Measurements from ENCODE around the gene HSD11B2. TPM values are rescaled to one million over a fixed set of nuclear protein-coding genes. Genes with fewer than 3 reads are reported as not detected.

HSD11B2 gene
- total and polyA plus RNA-seq, 10 of the 15 experiments (the other 5 are each of a cell fraction or from before 2014, with no cell fraction given), result 0.09 to 0.34 (median 0.21) TPM; not detected in 2

DNA sequence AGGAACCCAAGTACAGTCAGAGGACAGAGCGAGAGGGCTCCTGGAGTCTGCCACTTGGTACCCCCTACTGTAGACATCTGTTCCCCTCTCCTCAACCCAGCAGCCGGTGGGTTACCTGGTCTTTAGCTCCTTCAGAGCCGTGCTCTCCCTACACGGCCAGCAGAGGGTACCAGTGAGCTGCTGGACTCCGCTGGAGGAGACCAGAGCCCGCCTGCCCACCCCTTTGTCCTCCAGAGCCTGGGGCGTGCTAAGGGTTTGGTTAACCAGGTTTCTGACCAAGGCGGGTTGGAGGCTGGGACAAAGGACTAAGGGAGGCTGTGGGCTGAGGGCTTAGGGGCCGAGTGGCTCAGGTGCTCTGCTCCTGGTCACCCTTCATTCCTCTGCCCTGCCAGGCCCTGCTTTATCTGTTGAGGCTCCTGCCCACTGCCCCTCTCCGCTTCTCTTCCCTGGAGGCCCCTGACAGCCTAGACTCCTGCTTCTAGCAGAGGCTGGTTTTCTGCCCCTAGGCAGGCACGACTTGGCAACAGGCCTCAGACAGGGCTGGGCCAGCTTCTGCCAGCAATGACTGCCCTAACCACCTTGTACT, 2.7 kb upstream of the HSD11B2 start:
- FAIRE-seq, result no peak

More for the DNA sequence above, 2.7 kb upstream of the HSD11B2 start:
- CTCF ChIA-PET, result interaction anchor here (0.6 to 5.6 kb wide), 33 partner anchors 8 to 346 kb away, joined by 3 to 84 read pairs (median 4); partner anchors contain the start of genes ATP6V0D1, CARMIL2 and ZDHHC1
- H3K27me3 ChIP-seq (replicated peaks in 1 of 2; ENCODE audit: control insufficient read depth in 2 of 2, insufficient read depth in 2 of 2, low read length in 1 of 2), result peaks cover 12 to 15% of the 10 kb centered on the region in 2 experiments
- ATAC-seq (peak; percentile 88), DNase-seq (ENCODE audit: low read depth, low spot score) (no peak)
- peaks cover 4% of the 10 kb centered on the region; the same call in 1 of the 2 replicates for H3K4me1 ChIP-seq (ENCODE audit: control insufficient read depth, insufficient read depth, low read length)
- SMC1A ChIA-PET (ENCODE audit: uncharacterized antibody, unreplicated experiment), result interaction anchor here (0.6 to 2.8 kb wide), 15 partner anchors 10 to 88 kb away, joined by 3 to 19 read pairs (median 4); partner anchors contain the start of genes ATP6V0D1 and ZDHHC1
- H2AFZ ChIP-seq (ENCODE audit: control insufficient read depth, low read depth, low read length), result no peak overlapping the region
- POLR2A ChIA-PET, result interaction anchor here (1.5 kb wide), 1 partner anchor 37 kb away, joined by 4 read pairs; no protein-coding TSS in a partner anchor
- no peak overlapping the region for H3K27ac ChIP-seq (ENCODE audit: control insufficient read depth, insufficient read depth)
- WGBS (ENCODE audit: insufficient coverage, insufficient replicate concordance, low lambda C conversion rate, missing lambda C conversion rate), result 9% methylated on average over 11 of the region's 11 CpGs
- H3K79me2 ChIP-seq (ENCODE audit: control insufficient read depth, insufficient read depth, low read length), result no peaks in the 10 kb centered on the region
- H3K4me3 ChIP-seq, result no peak overlapping the region
- RAD21 ChIA-PET (ENCODE audit: unreplicated experiment), result interaction anchor here (0.6 to 3.1 kb wide), 23 partner anchors 9 to 181 kb away, joined by 3 to 31 read pairs (median 4); partner anchors contain the start of genes ATP6V0D1 and FHOD1
- H3K4me2 ChIP-seq (ENCODE audit: control insufficient read depth, insufficient read depth), result no peak overlapping the region
- in situ Hi-C loops (cut with MboI), result no loop called here
- intact Hi-C loops (cut with micrococcal nuclease; ENCODE audit: unreplicated experiment), result loop anchor here (1.0 kb wide), 3 partner anchors 19 to 86 kb away; no protein-coding TSS in a partner anchor
- BruUV-seq (replicated peaks), result no TSS peak
- TF ChIP-seq, protein P1, sequence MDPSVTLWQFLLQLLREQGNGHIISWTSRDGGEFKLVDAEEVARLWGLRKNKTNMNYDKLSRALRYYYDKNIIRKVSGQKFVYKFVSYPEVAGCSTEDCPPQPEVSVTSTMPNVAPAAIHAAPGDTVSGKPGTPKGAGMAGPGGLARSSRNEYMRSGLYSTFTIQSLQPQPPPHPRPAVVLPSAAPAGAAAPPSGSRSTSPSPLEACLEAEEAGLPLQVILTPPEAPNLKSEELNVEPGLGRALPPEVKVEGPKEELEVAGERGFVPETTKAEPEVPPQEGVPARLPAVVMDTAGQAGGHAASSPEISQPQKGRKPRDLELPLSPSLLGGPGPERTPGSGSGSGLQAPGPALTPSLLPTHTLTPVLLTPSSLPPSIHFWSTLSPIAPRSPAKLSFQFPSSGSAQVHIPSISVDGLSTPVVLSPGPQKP (IDR thresholded peaks at IDR 0.05; ENCODE audit: low read depth, low read length), result no peak
- peak; percentile 81; the same call in 1 of the 2 replicates for TF ChIP-seq SMC3 (IDR thresholded peaks at IDR 0.05; ENCODE audit: borderline replicate concordance, low read length)
- TF ChIP-seq SUPT20H (IDR thresholded peaks at IDR 0.05; ENCODE audit: borderline replicate concordance, control insufficient read depth, low read depth, low read length), result no peak
- peak; percentile 72 for TF ChIP-seq RAD21 (IDR thresholded peaks at IDR 0.05; ENCODE audit: insufficient read depth, low read depth, low read length)
- 0 out of 2 replicates have a peak, but pooled peaks have one; percentile 58 for TF ChIP-seq YY1 (IDR thresholded peaks at IDR 0.05; ENCODE audit: low read depth, low read length)
- TF ChIP-seq, protein P2, sequence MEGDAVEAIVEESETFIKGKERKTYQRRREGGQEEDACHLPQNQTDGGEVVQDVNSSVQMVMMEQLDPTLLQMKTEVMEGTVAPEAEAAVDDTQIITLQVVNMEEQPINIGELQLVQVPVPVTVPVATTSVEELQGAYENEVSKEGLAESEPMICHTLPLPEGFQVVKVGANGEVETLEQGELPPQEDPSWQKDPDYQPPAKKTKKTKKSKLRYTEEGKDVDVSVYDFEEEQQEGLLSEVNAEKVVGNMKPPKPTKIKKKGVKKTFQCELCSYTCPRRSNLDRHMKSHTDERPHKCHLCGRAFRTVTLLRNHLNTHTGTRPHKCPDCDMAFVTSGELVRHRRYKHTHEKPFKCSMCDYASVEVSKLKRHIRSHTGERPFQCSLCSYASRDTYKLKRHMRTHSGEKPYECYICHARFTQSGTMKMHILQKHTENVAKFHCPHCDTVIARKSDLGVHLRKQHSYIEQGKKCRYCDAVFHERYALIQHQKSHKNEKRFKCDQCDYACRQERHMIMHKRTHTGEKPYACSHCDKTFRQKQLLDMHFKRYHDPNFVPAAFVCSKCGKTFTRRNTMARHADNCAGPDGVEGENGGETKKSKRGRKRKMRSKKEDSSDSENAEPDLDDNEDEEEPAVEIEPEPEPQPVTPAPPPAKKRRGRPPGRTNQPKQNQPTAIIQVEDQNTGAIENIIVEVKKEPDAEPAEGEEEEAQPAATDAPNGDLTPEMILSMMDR (IDR thresholded peaks at IDR 0.05 in 2 of 3, conservative IDR thresholded peaks at IDR 0.05 in 1 of 3; ENCODE audit: control insufficient read depth in 2 of 3, extremely low read depth in 1 of 3, insufficient read depth in 1 of 3, low read depth in 3 of 3, low read length in 3 of 3), result peak; percentile 83 to 96 (median 86)
- H3K36me3 ChIP-seq (ENCODE audit: control insufficient read depth in 2 of 2, insufficient read depth in 2 of 2, low read length in 1 of 2), result no peaks in the 10 kb centered on the region
- H3K9me3 ChIP-seq (replicated peaks; ENCODE audit: control insufficient read depth, insufficient read depth, low read length), result no peaks in the 10 kb centered on the region
- H3K9ac ChIP-seq (ENCODE audit: control insufficient read depth, insufficient read depth, low read length), result no peak overlapping the region
- H4K20me1 ChIP-seq (ENCODE audit: control insufficient read depth, insufficient read depth), result no peaks in the 10 kb centered on the region
